ENCODE measurements around the gene PEA15. TPM values are rescaled to one million over a fixed set of nuclear protein-coding genes. Genes with fewer than 3 reads are reported as not detected.

PEA15 gene
- total RNA-seq, 1 experiment from 2014 or later, result 153 TPM

GRCh38 chr1:160225345-160225744, 20.2 kb downstream of the PEA15 start:
- Mint-ChIP-seq H3K9me3 (ENCODE audit: low read depth, unreplicated experiment) (no peaks in the 10 kb centered on the region), H3K4me1 (ENCODE audit: low read depth, unreplicated experiment) (no peaks in the 10 kb centered on the region), H3K4me3 (ENCODE audit: low read depth, unreplicated experiment) (no peak overlapping the region), H3K27me3 (ENCODE audit: unreplicated experiment) (no peaks in the 10 kb centered on the region), H3K27ac (ENCODE audit: unreplicated experiment) (no peak overlapping the region), H3K36me3 (ENCODE audit: insufficient read depth, unreplicated experiment) (peaks cover 16% of the 10 kb centered on the region)
- CTCF ChIA-PET, result interaction anchor here (0.6 to 1.1 kb wide), 3 partner anchors 23 to 32 kb away, joined by 3 to 7 read pairs (median 3); no protein-coding TSS in a partner anchor
- no peak for TF ChIP-seq CTCF (IDR thresholded peaks at IDR 0.05; ENCODE audit: unreplicated experiment)
- no TSS peak for BruUV-seq (replicated peaks)
- intact Hi-C loops (cut with micrococcal nuclease; ENCODE audit: unreplicated experiment), result no loop called here
- no peak for DNase-seq

- H3K27me3 Mint-ChIP-seq (ENCODE audit: unreplicated experiment), result no peaks in the 10 kb centered on the region
- no peak for TF ChIP-seq CTCF (IDR thresholded peaks at IDR 0.05; ENCODE audit: unreplicated experiment)
- no peak overlapping the region for H3K27ac Mint-ChIP-seq (ENCODE audit: unreplicated experiment)
- no peaks in the 10 kb centered on the region for H3K4me1 Mint-ChIP-seq (ENCODE audit: low read depth, unreplicated experiment)
- H3K9me3 Mint-ChIP-seq (ENCODE audit: low read depth, unreplicated experiment), result no peaks in the 10 kb centered on the region
- DNase-seq, result no peak
- BruUV-seq (replicated peaks), result no TSS peak
- H3K36me3 Mint-ChIP-seq (ENCODE audit: insufficient read depth, unreplicated experiment), result peaks cover 22% of the 10 kb centered on the region
- no peak overlapping the region for H3K4me3 Mint-ChIP-seq (ENCODE audit: low read depth, unreplicated experiment)
- CTCF ChIA-PET, result interaction anchor here (0.5 kb wide), 1 partner anchor 76 kb away, joined by 3 read pairs; no protein-coding TSS in a partner anchor
- intact Hi-C loops (cut with micrococcal nuclease; ENCODE audit: unreplicated experiment), result no loop called here
Measured at GRCh38 chr1:160226623-160227022, 21.4 kb downstream of the PEA15 start.

GRCh38 chr1:160227034-160227433, 21.9 kb downstream of the PEA15 start:
- Mint-ChIP-seq H3K27me3 (ENCODE audit: unreplicated experiment) (no peaks in the 10 kb centered on the region), H3K4me3 (ENCODE audit: low read depth, unreplicated experiment) (no peak overlapping the region), H3K27ac (ENCODE audit: unreplicated experiment) (no peak overlapping the region), H3K4me1 (ENCODE audit: low read depth, unreplicated experiment) (no peaks in the 10 kb centered on the region), H3K36me3 (ENCODE audit: insufficient read depth, unreplicated experiment) (peaks cover 22% of the 10 kb centered on the region), H3K9me3 (ENCODE audit: low read depth, unreplicated experiment) (no peaks in the 10 kb centered on the region)
- no peak for TF ChIP-seq CTCF (IDR thresholded peaks at IDR 0.05; ENCODE audit: unreplicated experiment)
- CTCF ChIA-PET, result interaction anchor here (0.5 kb wide), 1 partner anchor 75 kb away, joined by 3 read pairs; no protein-coding TSS in a partner anchor
- BruUV-seq (replicated peaks), result no TSS peak
- intact Hi-C loops (cut with micrococcal nuclease; ENCODE audit: unreplicated experiment), result no loop called here
- DNase-seq, result no peak

GRCh38 chr1:160227561-160227960, 22.4 kb downstream of the PEA15 start:
- no peak for DNase-seq
- TF ChIP-seq CTCF (IDR thresholded peaks at IDR 0.05; ENCODE audit: unreplicated experiment), result no peak
- CTCF ChIA-PET, result no interaction called here
- intact Hi-C loops (cut with micrococcal nuclease; ENCODE audit: unreplicated experiment), result no loop called here
- no TSS peak for BruUV-seq (replicated peaks)
- Mint-ChIP-seq H3K27ac (ENCODE audit: unreplicated experiment) (no peak overlapping the region), H3K36me3 (ENCODE audit: insufficient read depth, unreplicated experiment) (peaks cover 22% of the 10 kb centered on the region), H3K9me3 (ENCODE audit: low read depth, unreplicated experiment) (no peaks in the 10 kb centered on the region), H3K4me3 (ENCODE audit: low read depth, unreplicated experiment) (no peak overlapping the region), H3K4me1 (ENCODE audit: low read depth, unreplicated experiment) (no peaks in the 10 kb centered on the region), H3K27me3 (ENCODE audit: unreplicated experiment) (no peaks in the 10 kb centered on the region)

Measured in Calu3 (cell line).